ENCODE data around the gene PTGER1. TPM values are rescaled to one million over a fixed set of nuclear protein-coding genes. Genes with fewer than 3 reads are reported as not detected.

The PTGER1 gene
- total and polyA plus RNA-seq, 9 of the 15 experiments (the other 6 are each of a cell fraction or from before 2014, with no cell fraction given), result 0.06 to 0.36 (median 0.31) TPM; not detected in 5

- TF ChIP-seq VEZF1 (CRISPR knock-in tag; IDR thresholded peaks at IDR 0.05) (peak; percentile 94), ZSCAN32 (CRISPR knock-in tag; IDR thresholded peaks at IDR 0.05) (no peak), CBX1 (IDR thresholded peaks at IDR 0.05; ENCODE audit: low read depth) (no peak; the same call in 1 of the 2 replicates), IRF2 (CRISPR knock-in tag; IDR thresholded peaks at IDR 0.05) (no peak), PRDM10 (IDR thresholded peaks at IDR 0.05; ENCODE audit: partially characterized antibody) (peak; percentile 99), U2AF1 (optimal IDR thresholded peaks at IDR 0.05; ENCODE audit: low read depth, low read length) (peak; percentile 24), HDAC1 (IDR thresholded peaks at IDR 0.05) (peak in 1 of 2 experiments; percentile 49; a peak in 2 of 4 replicates), E2F3 (CRISPR knock-in tag; IDR thresholded peaks at IDR 0.05) (0 out of 2 replicates have a peak, but pooled peaks have one; percentile 46), ZNF445 (CRISPR knock-in tag; IDR thresholded peaks at IDR 0.05; ENCODE audit: low read depth) (no peak), BHLHE40 (IDR thresholded peaks at IDR 0.05; ENCODE audit: low read length) (peak; percentile 96), ZNF133 (CRISPR knock-in tag; IDR thresholded peaks at IDR 0.05) (no peak), EWSR1 (IDR thresholded peaks at IDR 0.05; ENCODE audit: borderline replicate concordance, low read depth, partially characterized antibody) (no peak), BRCA1 (IDR thresholded peaks at IDR 0.05) (no peak), BRCA1 (CRISPR knock-in tag; IDR thresholded peaks at IDR 0.05) (no peak), ETS1 (conservative IDR thresholded peaks at IDR 0.05; ENCODE audit: control insufficient read depth, low read depth, low read length) (peak; percentile 81; the same call in 1 of the 2 replicates), ZFX (CRISPR knock-in tag; IDR thresholded peaks at IDR 0.05) (peak; percentile 46), RAD21 (CRISPR knock-in tag; conservative IDR thresholded peaks at IDR 0.05 in 1 of 2, IDR thresholded peaks at IDR 0.05 in 1 of 2) (no peak), ZBTB17 (CRISPR knock-in tag; IDR thresholded peaks at IDR 0.05) (peak; percentile 69; the same call in 1 of the 2 replicates)
Observed at GRCh38 chr19:14496029-14496833, 21.1 kb upstream of the PTGER1 start, which contains the start of gene GIPC1 (continued).
